Retinal pigment epithelial cell (primary cell): ENCODE data around the gene LTK.

Source experiments
- DNase-seq: peaks from one replicate; pipeline ENCODE4 v3.0.0-alpha.2; 2010; ENCODE audit warnings: low read depth
- H3K4me3 ChIP-seq: 2 replicates; pipeline ENCODE4 v1.5.1; 2011; ENCODE audit warnings: mild to moderate bottlenecking, low read length, control low read depth, moderate library complexity
- TF ChIP-seq, protein P1 (sequence below): conservative IDR thresholded peaks from 2 replicates; pipeline ENCODE4 v1.5.1; 2011; ENCODE audit warnings: low read depth, low read length, control low read depth, inconsistent platforms

Gene LTK

DNA sequence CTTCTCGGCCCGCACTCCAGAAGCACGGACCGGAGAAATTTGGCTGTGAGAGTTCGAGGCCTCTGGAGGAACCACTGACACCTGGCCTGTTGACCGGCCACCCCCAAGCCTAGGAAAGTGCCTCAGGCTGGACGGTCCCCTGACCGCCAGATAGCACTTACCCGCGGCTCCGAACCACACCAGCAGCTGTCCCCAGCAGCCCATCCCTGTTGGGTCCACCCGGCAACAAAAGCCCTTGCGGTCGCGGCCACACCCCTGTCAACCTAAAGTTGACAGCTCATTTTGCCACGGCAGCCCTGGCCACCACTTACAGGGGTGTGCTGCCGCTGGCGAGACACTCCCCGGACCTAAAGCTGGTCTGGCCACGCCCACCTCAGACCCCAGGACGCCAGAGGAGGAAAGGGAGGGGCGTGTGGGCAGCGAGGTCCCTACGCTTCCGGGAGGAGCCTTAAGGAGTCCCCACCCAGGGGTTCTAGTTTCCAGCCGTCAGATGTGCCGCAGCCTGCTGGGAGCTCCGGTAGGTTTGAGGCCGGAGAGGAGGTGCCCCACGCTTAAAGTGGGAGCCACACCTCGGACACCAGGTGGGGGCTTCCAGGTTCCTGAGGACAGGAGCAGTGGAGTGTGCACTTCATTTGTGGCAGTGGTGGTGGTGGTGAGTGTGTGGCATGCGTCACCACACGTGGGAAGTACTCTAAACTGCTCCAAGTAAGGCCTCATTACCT lies at the start of gene LTK:
TSS of gene LTK (minus strand) at position 322 of the 722 bp plus-strand sequence. CDS start at position 204, 118 bp downstream.
- DNase-seq = no peak
- H3K4me3 ChIP-seq = peak within 1 kb of the TSS; percentile 15
- TF ChIP-seq, protein P1, sequence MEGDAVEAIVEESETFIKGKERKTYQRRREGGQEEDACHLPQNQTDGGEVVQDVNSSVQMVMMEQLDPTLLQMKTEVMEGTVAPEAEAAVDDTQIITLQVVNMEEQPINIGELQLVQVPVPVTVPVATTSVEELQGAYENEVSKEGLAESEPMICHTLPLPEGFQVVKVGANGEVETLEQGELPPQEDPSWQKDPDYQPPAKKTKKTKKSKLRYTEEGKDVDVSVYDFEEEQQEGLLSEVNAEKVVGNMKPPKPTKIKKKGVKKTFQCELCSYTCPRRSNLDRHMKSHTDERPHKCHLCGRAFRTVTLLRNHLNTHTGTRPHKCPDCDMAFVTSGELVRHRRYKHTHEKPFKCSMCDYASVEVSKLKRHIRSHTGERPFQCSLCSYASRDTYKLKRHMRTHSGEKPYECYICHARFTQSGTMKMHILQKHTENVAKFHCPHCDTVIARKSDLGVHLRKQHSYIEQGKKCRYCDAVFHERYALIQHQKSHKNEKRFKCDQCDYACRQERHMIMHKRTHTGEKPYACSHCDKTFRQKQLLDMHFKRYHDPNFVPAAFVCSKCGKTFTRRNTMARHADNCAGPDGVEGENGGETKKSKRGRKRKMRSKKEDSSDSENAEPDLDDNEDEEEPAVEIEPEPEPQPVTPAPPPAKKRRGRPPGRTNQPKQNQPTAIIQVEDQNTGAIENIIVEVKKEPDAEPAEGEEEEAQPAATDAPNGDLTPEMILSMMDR = no peak

DNA sequence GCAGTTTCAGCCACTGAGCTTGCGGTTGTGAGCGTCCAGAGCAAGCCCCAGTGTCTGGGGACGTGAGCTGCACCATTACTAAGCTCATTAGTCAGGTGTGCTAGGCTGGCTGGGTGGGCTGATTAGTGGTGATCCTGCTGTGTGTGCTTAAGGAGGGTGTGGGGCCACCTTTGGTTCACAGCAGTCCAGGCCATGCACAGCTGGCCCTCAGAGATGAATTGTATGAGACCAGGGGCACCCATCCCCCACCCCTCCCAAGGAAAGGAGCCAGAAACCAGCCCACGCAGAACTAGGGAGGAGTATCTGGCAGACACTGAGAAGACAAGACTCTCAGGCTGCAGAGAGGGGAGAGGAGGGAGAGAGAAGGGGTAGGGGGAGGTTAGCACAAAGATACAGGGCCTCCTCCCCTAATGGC lies 49.2 kb upstream of the LTK start:
- no peak overlapping the region for H3K4me3 ChIP-seq
- TF ChIP-seq, protein P1 = no peak
- no peak for DNase-seq

DNA sequence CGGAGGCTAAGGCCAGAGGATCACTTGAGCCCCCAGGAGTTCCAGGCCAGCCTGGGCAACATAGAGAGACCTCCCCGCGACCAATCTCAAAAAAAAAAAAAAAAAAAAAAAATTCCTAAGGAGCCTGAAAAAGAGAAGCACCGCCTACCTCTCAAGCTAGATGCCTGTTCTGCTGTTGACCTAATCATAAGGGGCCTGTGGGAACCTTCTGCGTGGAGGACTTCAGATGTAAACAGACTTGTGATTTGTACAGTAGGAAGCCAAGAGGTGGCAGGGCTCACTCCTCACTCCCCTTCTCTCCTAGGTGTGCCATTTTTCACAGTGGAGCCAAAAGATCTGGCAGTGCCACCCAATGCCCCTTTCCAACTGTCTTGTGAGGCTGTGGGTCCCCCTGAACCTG lies 48.6 kb upstream of the LTK start:
- DNase-seq = no peak
- TF ChIP-seq, protein P1 = no peak
- no peak overlapping the region for H3K4me3 ChIP-seq

DNA sequence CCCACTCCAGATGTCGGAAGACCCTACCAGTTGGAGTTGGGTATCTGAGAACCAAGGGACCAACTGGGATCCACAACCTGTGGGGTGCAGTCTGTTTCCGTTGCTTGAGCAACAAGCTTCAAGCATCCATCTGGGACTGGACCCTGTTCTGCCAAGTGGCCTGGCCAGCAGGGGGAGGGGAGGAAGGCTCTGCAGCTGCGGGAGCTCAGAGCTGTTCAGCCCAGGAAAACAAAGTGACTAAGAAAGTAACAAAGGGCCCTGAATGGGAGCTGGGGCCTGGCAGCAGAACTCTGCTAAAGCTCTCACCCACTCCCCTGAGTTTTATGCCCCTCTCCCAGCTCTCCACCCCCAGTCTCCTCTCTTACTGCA lies 48.1 kb upstream of the LTK start:
- no peak for DNase-seq
- TF ChIP-seq, protein P1 = peak; percentile 28
- H3K4me3 ChIP-seq = no peak overlapping the region

DNA sequence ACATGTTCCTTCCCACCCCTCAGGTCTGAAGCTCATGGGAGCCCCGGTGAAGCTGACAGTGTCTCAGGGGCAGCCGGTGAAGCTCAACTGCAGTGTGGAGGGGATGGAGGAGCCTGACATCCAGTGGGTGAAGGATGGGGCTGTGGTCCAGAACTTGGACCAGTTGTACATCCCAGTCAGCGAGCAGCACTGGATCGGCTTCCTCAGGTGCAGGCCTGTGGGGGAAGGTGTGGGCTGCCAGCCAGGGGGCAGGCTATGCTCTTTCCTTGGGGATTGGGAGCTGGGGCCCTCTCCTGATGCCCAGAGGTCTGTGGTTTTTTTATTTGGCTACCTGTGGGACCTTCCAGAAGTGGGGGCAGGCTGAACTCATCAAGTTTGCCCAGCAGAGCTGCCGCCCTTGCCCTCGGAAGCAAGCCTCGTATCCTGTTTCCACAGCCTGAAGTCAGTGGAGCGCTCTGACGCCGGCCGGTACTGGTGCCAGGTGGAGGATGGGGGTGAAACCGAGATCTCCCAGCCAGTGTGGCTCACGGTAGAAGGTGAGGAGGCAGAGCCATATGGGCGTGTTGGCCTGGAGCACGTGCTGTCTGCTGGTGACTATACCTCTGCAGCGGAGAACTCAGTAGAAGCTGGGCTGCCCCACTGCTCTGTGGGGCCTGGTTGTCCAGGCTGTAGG lies 47.6 kb upstream of the LTK start:
- no peak overlapping the region for H3K4me3 ChIP-seq
- TF ChIP-seq, protein P1 = no peak
- DNase-seq = no peak

DNA sequence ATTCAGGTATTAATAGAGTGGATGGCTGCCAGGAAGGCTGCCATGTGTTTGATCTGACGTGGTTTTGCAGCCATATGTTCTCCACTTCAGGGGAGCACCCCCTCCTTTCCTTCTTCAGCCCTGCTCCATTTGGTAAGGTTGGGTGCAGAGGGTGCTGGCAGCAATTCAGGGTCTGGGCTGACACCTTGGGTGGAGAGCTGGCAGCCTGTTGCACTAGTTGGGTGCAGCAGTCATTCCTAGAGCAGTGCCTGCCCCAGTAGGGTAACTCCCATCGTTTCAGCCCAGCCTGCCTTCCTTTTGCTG lies 46.9 kb upstream of the LTK start:
- DNase-seq = no peak
- TF ChIP-seq, protein P1 = no peak
- H3K4me3 ChIP-seq = peak overlapping the region; percentile 72

DNA sequence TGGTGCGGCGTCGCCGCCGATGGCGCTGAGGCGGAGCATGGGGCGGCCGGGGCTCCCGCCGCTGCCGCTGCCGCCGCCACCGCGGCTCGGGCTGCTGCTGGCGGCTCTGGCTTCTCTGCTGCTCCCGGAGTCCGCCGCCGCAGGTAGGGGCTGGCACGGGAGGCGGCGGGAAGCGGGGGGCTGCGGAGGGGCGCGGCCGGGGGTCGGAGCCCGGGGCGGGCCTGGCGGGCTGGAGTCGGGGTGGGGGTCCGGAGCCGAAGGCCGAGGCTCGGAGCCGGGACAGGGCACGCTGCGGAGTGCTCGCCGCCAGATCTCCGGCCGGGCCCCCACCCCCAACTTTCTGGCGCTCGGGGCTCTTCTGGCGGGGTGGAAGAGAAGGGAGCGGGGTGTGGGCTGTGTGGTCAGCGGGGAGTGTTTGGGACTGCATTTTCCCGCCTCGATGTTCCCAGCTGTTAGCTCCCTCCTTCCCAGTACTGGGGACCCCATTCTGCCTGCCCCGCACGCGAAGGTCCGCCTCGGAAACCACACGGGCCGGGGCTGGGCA lies 45.7 kb upstream of the LTK start:
- TF ChIP-seq, protein P1 = no peak
- no peak for DNase-seq
- H3K4me3 ChIP-seq = peak overlapping the region; percentile 72
